Stimulated activated CD4-positive, alpha-beta T cell treated with anti-CD3 and anti-CD28 coated beads, Interleukin-15, amount 100 ng/mL, for 48 hours (primary cell): ENCODE data around the gene STXBP6.
"Not testable (repeated sequence)": the region's sequence is repeated elsewhere in the genome, so short reads cannot be mapped to it uniquely, and the experiment has no call there.

Experiments
- DNase-seq, 2 donors: peaks; one replicate each; pipeline ENCODE4 v3.0.0-alpha.2; 2020; ENCODE audit warnings: low read depth in 2 of 2

STXBP6 gene

DNA sequence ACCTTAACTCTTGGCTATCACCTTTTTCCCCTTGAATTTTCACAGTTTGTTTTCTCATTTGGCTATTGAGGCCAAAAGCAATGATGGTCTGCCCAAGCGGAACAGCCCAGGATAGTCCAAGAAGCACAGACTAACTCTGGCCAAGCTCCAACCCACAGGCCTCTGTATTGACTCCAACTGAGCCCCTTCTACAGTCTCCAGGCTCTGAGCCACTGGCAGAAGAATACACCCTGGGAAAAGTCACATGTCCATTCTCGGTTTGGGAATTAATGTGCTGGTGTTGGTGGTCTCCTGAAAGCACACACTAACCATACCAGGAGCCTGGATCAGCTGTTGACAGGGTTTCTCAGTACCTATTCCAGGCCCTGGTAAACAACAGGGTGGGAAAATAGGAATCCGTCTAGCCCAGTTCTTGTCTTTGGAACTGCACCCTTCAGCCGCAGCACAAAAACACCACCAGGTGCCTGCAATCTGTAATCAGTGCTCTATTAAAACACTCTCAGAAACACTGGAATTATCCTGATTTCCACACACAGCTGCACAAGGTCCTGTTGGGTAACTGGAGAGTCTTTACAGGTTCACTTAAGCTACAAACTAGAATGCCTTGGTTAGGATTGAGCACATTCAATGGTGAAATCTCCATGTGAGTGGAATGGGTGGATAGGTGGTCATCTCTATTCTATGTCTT, 63.6 kb downstream of the STXBP6 start:
- DNase-seq: no peak

- DNase-seq: no peak
These were observed 64.9 kb downstream of the STXBP6 start for GRCh38 chr14:24984846-24985589.

GRCh38 chr14:24982472-24983155, 67.3 kb downstream of the STXBP6 start:
- no peak for DNase-seq

GRCh38 chr14:24979725-24980239, 70.2 kb downstream of the STXBP6 start:
- DNase-seq: no peak

DNA sequence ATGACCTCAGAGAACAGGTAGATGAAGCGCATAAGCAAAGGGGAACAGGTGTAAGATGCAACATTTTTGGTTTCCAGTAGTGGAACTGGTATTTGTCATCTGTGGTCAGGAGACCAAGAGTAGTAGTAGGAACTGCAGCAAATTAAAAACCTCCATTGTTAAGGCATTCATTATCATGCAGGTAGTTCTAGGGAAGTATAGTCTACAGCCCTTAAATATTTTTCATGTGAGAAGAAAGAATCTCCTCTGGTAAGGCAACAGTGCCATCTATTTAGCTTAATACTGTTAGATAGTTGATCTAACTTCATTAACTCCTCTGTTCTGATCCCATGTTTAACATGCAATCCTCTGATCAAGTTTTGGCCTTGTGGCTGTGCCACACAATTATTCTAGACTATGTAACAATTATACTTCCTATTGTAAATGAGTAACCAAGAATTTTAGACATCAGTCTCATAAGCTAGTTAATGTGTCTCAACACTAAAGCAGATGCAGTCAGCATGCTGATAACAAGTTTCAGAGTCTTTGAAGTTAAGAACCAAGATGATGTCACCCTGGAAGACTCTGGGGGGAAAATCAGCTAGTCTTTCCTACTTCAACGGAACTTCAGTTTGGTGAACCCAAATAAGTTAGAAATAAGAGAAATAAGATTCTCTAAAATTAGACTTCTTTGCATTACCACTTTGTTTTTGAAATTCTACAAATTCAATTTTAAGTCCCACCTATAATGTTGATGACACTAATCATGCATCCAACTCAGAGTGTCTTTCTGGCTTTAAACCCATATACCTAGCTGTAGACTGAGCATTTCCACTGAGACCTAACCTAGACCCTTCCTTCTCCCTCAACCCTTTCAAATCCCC, 70.9 kb downstream of the STXBP6 start:
- no peak for DNase-seq

DNA sequence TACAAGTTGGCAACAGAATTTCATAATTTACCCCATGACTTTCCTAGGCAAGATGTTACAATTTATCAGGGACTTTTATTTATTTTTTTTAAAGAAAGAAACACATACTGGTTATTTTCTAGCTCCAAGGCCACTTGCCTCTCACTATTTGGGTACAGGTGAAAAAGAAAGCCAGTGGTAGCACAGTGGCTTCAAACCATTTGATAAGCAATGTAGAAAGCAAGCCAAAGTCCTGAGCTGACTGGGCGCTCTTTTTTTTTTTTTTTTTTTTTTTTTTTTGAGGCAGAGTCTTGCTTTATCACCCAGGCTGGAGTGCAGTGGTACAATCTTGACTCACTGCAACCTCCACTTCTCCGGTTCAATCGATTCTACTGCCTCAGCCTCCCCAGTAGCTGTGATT, 73.3 kb downstream of the STXBP6 start:
- no peak for DNase-seq

- DNase-seq: no peak
These were observed 74.6 kb downstream of the STXBP6 start for GRCh38 chr14:24975393-24975792.

DNA sequence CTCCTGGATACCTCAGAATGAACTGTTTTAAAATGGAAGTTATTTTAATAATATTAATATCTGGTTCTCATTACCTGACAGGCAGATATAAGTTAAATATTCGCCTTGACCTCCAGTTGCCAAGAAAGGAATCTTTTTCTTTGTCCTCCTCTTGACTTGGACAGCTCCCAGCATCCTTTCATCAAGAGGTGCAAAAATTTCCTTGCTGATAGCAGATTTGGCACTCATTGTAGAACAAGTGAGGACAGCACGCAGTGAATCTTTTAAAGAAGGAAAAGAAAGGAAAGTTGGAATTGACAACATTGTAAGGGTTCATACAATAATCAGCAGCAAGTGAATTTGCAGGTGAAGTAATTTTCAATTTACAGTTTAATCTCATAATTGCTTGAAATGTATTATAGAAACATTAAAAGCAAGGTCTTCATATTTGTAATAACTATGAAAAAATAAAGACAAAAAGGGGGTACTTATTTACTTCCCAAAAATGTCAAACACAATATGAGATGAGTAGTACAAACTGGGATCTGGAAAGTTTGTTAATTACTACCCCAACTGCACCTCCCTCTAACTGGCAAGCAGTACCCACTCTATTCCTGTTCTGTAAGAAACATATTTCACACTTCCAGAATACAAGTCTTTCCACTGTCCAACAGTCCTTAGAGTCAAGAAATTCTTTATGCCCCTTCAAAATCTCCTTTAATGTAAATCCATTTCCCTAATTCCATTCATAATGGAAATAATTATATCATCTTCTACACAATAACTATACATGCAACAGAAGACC, 75.2 kb downstream of the STXBP6 start:
- no peak for DNase-seq

GRCh38 chr14:24972844-24973243, 77.1 kb downstream of the STXBP6 start:
- DNase-seq: no peak

- DNase-seq: no peak
These were observed 78.7 kb downstream of the STXBP6 start for GRCh38 chr14:24971255-24971654.

DNA sequence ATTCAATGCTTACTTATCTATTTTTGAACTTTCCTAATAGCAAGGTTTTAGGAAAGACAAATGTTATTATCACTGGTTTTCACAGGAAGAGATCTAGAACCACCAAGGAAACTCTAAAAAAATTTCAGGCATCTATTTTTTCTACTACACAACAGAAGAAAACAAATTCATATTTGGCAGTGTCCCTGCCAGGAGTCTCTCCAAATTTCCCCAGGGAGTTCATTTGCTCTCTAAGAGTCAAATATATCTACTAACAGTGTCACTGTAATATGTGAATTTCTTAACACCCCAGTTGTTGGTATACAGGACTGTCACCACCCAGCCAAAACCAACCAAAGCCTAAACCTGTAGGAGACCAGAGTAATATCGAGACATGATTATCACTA, 83.4 kb downstream of the STXBP6 start:
- DNase-seq: no peak

GRCh38 chr14:24965934-24966578, 83.9 kb downstream of the STXBP6 start:
- DNase-seq: no peak

DNA sequence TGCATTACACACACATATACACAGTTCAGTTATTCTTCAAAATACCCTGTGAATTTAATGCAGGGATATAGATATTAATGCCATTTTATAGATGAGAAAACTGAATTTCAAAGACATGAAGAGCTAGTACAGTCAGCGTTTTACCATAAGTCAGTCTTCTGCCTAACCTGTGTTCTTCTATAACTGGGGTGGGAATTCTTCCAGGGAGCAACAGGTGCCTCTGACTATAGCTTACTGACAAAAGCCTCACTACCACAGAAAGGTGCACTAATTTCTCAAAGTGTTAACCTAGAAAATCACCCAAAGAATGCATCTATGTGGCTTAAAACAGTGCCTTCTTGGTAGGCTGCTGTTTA, 84.4 kb downstream of the STXBP6 start:
- no peak for DNase-seq

DNA sequence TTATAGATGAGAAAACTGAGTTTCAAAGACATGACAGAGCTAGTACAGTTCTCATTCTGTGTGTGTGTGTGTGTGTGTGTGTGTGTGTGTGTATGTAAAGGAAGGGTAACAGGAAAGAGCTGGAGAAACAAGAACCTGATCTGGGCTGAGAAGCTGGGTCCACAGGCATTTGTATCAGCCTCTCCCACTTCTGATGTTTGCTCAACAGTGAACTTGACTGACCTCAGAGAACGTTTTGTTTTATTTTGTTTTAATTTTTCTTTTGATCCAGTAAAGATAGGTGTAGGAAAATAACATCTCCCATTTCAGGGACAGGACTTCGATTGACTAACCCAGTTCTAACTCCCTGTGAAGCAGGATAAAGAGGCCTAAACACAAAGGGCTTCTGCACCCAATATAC, 85.4 kb downstream of the STXBP6 start:
- no peak for DNase-seq

DNA sequence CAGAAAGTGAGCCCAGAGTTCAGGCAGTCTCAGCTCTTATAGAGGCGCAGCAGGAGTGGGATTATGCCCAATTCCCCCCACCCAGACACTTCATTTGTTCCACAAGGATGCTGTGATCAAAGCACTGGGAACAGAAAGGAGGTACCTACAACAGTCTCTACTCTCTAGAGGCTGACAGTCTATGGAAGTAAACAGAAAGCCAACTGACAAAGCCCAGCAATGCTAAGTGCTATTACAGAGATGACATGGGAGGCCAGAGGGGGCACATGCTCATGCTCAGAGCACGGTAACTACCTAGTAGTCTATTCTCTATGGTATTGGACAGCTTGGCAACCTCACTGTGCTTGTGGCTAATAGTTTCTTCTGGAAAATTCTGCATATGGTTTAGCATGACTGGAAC, 85.9 kb downstream of the STXBP6 start:
- no peak for DNase-seq

GRCh38 chr14:24962118-24962517, 87.8 kb downstream of the STXBP6 start:
- not testable (repeated sequence) for DNase-seq

- DNase-seq: no peak
These were observed 89.1 kb downstream of the STXBP6 start for GRCh38 chr14:24960816-24961215.

GRCh38 chr14:24959791-24960331, 90.1 kb downstream of the STXBP6 start:
- DNase-seq: no peak

DNA sequence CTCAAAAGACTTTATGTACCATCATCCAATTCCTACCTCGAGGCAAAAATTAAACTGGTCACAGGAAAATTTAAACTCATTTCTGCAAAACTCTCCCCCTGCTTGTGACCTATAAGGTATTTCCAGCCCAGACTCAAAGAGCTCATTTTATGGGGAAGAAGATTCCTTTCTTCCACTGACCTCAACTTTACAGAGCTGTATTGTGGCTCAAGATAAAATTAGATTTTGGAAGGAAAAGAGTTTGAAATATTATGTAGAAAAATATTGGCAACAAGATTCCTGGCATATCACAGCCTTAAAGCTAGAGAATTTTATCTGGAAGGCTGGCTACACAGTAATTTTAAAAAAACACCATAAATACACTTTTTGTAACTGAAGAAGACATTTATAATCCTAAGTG, 91.7 kb downstream of the STXBP6 start:
- no peak for DNase-seq

- no peak for DNase-seq
These were observed 92.1 kb downstream of the STXBP6 start for GRCh38 chr14:24957814-24958213.
